PFSK-1 (cell line): ENCODE measurements around the gene PTF1A. TPM values are rescaled to one million over a fixed set of nuclear protein-coding genes. Genes with fewer than 3 reads are reported as not detected.

Experiments
- FOXP2 ChIP-seq: optimal IDR thresholded peaks from 2 replicates; pipeline ENCODE3; 2011; ENCODE audit warnings: borderline replicate concordance, control low read depth, inconsistent platforms; ENCODE audit not compliant: insufficient read depth; ENCODE audit errors: extremely low read length, extremely low read depth
- POLR2AphosphoS5 ChIP-seq: IDR thresholded peaks from 2 replicates; pipeline ENCODE4 v1.6.1; 2012; ENCODE audit warnings: low read depth, mild to moderate bottlenecking, control low read depth, low read length, moderate library complexity
- REST ChIP-seq, 2 experiments: IDR thresholded peaks; 2 replicates each; pipeline versions ENCODE4 v1.6.1 to v1.8.0; 2011 to 2012; ENCODE audit warnings: low read depth in 2 of 2, low read length in 2 of 2, control low read depth in 1 of 2, inconsistent platforms in 1 of 2, mild to moderate bottlenecking in 1 of 2, moderate library complexity in 1 of 2; ENCODE audit not compliant: insufficient read depth in 1 of 2
- SIN3A ChIP-seq: IDR thresholded peaks from 2 replicates; pipeline ENCODE4 v1.6.1; 2012; ENCODE audit warnings: mild to moderate bottlenecking, low read length, moderate library complexity, borderline replicate concordance; ENCODE audit not compliant: insufficient read depth
- TAF1 ChIP-seq: IDR thresholded peaks from 2 replicates; pipeline ENCODE4 v1.6.1; 2012; ENCODE audit warnings: low read length, control low read depth, borderline replicate concordance; ENCODE audit not compliant: insufficient read depth
- polyA plus RNA-seq: library from polyadenylated mRNA; unstranded; fragments of >200 nt; gene quantifications from one replicate; pipeline ENCODE4 v1.2.1, GENCODE V29; 2012; ENCODE audit warnings: low read depth, missing spikeins; ENCODE audit not compliant: insufficient read length

PTF1A gene, protein sequence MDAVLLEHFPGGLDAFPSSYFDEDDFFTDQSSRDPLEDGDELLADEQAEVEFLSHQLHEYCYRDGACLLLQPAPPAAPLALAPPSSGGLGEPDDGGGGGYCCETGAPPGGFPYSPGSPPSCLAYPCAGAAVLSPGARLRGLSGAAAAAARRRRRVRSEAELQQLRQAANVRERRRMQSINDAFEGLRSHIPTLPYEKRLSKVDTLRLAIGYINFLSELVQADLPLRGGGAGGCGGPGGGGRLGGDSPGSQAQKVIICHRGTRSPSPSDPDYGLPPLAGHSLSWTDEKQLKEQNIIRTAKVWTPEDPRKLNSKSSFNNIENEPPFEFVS
- not detected for polyA plus RNA-seq

DNA sequence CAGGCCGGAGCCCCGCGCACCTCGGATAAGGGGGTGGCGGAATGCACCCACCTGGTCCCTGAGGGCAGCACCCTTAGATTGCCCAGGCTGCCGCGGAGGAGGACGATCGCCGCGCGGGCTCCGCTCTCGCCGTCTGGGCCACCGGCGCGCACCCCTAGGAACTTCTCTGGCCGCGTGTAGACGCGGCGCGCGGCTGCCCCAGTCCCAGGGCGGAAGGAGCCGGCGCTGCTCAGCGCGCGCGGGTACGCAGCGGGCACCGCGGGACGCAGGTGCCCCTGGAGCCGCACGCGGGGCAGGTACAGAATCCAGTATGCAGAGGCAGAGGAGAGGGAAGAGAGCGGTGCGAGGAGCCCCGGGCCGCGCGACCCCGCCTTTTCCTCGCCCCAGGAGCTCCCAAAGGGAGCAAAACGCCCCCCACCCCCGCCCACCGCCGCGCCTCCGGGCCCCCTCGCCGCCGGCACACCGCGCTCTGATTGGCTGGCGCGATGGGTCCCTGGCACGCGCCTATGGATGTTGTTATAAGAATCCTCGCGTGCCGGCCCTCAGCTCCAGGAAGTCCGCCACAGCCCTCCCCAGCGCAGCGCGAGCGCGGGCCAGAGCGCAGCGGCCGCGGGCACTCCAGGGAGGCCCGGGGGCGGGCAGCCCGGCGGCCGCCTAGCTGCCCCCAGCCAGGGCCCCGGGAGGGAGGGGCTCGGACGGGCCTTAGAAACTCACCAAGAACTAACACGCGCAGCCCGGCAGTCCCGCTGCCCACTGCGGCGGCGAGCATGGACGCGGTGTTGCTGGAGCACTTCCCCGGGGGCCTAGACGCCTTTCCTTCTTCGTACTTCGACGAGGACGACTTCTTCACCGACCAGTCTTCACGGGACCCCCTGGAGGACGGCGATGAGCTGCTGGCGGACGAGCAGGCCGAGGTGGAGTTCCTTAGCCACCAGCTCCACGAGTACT, at the start of gene PTF1A:
Gene PTF1A (plus strand): TSS at position 549 of the 948 bp plus-strand sequence. CDS start 219 bp downstream, at position 768.
- no peak for TF ChIP-seq FOXP2
- no peak for TF ChIP-seq TAF1
- no peak for TF ChIP-seq REST (IDR thresholded peaks at IDR 0.05; ENCODE audit: insufficient read depth in 1 of 2, low read depth in 2 of 2, low read length in 2 of 2)
- no peak for TF ChIP-seq POLR2AphosphoS5
- TF ChIP-seq SIN3A, result no peak

DNA sequence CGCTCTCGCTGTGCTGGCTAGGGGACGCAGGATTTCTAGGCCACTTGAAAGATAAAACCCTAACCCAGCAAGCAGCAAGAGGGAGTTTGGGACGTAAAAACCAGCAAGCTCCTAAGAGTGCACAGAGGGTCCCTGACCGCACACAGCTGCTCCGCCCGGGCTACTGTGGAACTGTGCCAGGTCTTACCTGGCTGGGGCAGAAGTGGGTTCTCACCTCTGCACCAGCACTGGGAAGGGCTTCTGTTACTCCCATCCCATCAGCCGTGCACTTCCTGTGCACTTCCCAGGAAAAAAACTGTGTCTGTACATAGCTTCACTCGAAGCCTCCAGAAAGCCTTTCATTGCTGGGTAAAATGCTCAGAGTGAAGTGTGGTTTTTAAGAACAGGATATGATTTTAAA, 45.9 kb upstream of the PTF1A start:
- TF ChIP-seq REST (IDR thresholded peaks at IDR 0.05; ENCODE audit: insufficient read depth in 1 of 2, low read depth in 2 of 2, low read length in 2 of 2), result no peak
- TF ChIP-seq SIN3A, result no peak
- no peak for TF ChIP-seq FOXP2
- TF ChIP-seq POLR2AphosphoS5, result no peak
- TF ChIP-seq TAF1, result no peak

DNA sequence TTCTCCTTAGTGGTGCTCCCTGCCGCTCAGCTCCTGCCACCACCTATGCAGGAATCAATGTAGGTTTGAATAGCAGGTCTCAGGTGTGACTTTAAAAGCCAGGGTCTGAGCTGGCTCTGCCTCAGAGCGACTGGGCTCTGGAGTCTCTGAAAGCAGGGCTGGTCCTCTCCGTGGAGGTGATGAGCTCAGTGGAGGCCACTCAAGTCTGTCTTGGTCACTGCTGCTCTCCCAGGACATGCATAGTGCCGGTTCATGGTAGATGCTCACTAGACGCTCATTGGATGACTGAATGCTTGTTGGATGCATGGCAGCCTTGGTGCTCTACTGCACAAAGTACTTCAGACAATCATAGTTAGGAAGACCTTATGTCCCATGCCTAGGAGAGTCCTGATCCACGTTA, 45.1 kb upstream of the PTF1A start:
- TF ChIP-seq TAF1, result no peak
- TF ChIP-seq POLR2AphosphoS5, result no peak
- no peak for TF ChIP-seq FOXP2
- no peak for TF ChIP-seq REST (IDR thresholded peaks at IDR 0.05; ENCODE audit: insufficient read depth in 1 of 2, low read depth in 2 of 2, low read length in 2 of 2)
- TF ChIP-seq SIN3A, result no peak

DNA sequence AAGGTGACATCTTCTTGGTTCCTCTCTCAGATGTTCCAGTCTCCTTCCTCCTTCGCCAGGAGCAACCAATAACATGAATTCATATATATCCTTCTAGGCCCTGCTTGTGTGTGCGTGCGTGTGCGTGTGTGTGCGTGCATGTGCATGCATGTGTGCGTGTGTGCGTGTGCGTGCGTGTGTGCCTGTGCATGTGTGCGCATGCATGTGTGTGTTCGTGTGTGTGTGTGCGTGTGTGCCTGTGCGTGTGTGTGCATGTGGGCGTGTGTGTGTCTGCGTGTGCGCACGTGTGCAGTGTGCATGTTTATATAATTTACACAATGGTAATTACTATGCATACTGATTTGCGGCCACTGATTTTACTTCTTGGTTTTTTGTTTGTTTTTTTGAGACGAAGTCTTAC, 43.9 kb upstream of the PTF1A start:
- TF ChIP-seq REST (IDR thresholded peaks at IDR 0.05; ENCODE audit: insufficient read depth in 1 of 2, low read depth in 2 of 2, low read length in 2 of 2), result no peak
- TF ChIP-seq TAF1, result no peak
- TF ChIP-seq SIN3A, result no peak
- no peak for TF ChIP-seq POLR2AphosphoS5
- no peak for TF ChIP-seq FOXP2
